GM19452 (cell line): Measurements from ENCODE around the gene SLC5A1.

ENCODE experiments used
- ATAC-seq: cut with Tn5 transposase; IDR thresholded peaks from one replicate; pipeline ENCODE4 v1.9.1; 2021; ENCODE audit not compliant: unreplicated experiment

The SLC5A1 gene

DNA sequence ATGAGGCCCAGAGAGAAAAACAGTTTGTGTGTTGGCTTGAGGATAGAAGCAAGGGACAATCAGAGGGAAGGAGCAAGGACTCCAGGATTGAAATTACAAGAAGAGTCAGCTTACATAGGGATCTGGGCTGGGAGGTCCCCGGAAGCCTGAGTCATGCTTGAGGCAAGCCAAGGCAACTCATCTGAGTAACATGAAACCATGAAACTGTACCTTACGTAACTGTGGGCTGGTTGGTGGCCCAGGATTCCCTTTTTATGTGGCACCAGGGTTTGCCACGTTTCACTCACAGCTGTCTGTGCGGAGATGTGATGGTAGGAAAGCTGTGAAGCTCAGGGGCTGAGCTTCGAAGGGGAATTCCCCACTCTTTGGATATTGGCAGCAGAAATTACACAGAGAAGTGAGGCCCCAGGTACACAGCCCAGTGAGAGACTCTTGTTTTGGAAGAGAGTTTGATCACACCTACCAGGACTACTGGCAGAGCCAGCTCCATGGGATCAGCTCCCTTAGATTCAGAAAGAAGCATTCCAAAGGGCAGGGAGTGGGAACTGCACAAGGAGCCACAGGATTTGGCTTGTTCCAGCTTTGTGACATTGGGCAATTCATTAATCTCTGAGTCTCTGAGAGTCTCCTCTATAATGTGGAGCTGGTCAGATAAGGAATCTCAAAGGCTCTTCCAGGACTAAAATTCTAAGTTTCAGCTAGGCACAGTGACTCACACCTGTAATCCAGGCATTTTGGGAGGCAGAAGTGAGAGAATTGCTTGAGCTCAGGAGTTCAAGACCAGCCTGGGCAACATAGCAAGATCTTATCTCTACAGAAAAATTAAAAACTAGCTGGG lies 7.8 kb downstream of the SLC5A1 start:
- no peak for ATAC-seq

GRCh38 chr22:32052244-32052643 lies 9.2 kb downstream of the SLC5A1 start:
- no peak for ATAC-seq

DNA sequence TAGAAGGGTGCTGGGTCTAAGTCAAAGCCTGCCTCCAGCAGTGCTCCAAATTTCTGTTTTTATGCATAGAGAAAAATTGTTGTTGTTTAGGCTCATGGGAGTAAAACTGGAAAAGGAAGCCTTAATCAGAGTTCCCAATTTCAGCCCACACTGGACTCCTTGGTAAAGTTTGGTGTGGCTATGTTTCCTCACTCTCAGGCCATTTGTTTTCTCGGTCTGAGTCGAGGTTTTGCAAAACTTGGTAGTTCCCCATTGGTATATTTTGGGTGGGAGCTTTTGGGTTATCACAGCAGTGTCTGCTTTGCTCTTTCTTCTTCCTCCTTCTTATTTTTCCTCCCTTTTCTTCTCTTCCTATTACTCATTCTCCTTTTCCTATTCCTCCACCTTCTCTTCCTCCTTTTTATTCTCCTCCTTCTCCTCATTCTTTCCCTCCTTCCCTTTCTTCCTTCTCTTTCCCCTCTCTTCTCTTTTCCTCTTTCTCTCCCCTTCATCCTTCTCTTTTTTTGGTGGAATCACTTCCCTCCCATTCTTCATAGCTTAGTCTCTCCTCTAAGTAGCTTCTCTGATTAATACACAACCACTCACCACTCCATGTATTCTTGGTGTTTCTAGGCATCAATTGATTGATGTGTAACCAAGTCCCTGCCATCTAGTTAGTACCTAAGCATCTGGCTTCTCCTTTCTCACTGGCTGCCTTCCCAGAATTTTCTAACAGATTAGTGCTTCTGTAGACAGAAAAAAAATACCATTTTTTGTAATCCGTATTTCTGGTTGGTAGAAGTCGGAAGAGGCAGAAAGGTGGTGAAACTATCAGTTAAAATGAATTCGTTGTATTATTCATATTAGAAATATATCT lies 10.1 kb downstream of the SLC5A1 start:
- no peak for ATAC-seq

DNA sequence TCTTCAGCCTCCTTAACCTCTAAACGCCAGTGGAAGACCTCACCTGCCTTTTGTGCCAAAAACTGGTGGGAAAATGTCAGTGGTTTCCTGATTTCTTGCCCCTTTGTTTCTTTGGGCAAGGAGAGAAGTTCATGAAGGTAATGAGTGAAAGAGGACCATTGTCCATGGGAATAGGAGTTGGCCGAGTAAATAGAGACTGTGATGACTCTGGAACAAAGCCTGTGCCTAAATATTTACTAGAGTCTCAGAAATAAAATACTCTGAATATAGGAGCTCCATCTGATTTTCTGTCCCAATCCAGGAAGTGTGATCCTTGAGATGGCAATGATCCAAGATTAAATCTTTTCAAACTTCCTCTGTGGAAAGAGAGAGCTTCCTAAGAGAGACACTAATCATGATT lies 12.0 kb downstream of the SLC5A1 start:
- ATAC-seq: no peak

- ATAC-seq: no peak
Measured at GRCh38 chr22:32058656-32059260, 15.7 kb downstream of the SLC5A1 start.

DNA sequence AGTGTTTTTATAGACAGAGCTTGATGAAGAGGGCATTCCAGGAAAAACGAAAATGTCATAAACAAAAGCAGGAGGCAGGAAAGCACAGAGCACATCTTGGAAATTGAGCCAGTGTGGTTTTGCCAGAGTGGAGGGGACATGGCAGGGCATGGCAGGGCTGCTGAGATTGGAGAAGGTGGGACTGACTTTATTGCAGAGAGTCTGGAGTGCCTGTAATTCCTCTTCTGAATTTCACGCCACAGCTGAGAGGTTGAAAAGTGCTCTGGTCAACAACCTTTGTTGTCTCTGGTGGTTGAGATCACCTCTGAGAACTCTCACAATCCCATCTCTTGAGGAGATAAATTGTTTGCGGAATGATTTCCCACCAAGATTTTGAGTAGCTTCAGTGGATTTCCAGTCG lies 16.4 kb downstream of the SLC5A1 start:
- no peak for ATAC-seq

- ATAC-seq: no peak
Measured at GRCh38 chr22:32063701-32064100, 20.6 kb downstream of the SLC5A1 start.

DNA sequence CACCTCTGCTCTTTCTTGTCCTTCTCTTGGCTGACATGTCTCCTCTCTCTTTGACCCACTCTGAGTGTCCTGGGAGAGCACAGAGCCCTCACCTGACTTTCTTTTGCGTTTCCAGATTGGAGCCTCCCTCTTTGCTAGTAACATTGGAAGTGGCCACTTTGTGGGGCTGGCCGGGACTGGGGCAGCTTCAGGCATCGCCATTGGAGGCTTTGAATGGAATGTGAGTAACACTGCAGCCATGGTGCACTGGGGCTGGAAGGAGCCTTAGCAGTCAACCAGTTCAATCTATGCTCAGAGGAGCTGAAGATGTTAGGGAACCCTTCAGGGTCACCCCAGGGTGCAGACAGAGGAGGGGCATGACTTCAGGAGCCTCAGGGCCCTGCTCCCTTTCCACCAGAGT lies 23.8 kb downstream of the SLC5A1 start:
- ATAC-seq: no peak

GRCh38 chr22:32067613-32068012 lies 24.6 kb downstream of the SLC5A1 start:
- ATAC-seq: no peak

GRCh38 chr22:32069579-32070372 lies 26.7 kb downstream of the SLC5A1 start:
- no peak for ATAC-seq

- ATAC-seq: no peak
Measured at GRCh38 chr22:32073262-32073661, 30.2 kb downstream of the SLC5A1 start.

- ATAC-seq: no peak
Measured at GRCh38 chr22:32073823-32074380, 30.8 kb downstream of the SLC5A1 start.

DNA sequence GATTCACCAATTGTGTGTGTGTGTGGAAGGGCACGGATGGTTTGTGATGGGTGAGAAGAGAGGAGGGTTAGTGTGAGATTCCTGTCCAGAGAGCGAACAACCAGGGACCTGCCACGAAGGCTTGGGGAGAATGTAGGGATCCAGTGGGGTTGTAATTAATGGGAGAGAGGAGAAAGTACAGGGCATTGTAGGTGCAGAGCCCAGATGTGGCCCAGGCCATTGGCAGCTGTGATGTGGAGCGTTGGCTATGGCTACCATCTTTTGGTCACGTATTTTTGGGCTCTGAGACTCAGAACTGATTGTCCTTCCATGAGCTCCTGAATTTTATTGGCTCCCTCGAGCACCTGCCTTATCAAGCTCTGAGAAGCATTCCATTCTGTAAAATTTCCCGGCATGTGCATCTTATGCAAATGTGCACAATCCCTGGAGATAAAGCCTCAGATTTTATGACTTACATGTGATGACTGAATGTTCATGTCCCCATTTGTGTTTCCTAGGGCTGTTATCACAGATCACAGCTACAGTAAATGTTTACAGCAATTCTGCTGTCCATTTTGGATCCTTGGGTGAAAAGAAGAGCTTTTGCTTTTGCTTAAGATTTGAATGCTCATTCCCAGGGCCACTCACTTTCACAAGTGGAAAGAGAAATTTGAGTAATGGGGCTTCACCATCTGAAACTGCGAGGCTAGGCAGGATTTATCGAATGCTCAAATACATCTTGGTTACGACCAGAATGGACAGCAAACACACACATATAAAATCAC lies 33.1 kb downstream of the SLC5A1 start:
- ATAC-seq: no peak

DNA sequence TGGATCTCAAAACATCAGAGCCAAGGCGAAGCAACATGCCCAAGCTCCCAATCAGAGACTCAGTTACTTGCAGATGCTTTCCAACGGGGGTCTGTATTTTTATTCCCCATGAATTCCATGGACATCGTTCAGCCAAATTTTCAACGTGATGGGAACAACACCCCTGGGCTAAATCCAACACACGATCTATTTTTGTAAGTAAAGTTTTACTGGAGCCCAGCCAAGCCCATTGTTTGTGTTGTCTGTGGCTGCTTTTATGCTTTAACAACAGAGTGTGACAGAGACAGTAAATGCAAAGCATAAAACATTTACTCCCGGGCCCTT lies 33.7 kb downstream of the SLC5A1 start:
- no peak for ATAC-seq

GRCh38 chr22:32077151-32077550 lies 34.1 kb downstream of the SLC5A1 start:
- ATAC-seq: no peak

DNA sequence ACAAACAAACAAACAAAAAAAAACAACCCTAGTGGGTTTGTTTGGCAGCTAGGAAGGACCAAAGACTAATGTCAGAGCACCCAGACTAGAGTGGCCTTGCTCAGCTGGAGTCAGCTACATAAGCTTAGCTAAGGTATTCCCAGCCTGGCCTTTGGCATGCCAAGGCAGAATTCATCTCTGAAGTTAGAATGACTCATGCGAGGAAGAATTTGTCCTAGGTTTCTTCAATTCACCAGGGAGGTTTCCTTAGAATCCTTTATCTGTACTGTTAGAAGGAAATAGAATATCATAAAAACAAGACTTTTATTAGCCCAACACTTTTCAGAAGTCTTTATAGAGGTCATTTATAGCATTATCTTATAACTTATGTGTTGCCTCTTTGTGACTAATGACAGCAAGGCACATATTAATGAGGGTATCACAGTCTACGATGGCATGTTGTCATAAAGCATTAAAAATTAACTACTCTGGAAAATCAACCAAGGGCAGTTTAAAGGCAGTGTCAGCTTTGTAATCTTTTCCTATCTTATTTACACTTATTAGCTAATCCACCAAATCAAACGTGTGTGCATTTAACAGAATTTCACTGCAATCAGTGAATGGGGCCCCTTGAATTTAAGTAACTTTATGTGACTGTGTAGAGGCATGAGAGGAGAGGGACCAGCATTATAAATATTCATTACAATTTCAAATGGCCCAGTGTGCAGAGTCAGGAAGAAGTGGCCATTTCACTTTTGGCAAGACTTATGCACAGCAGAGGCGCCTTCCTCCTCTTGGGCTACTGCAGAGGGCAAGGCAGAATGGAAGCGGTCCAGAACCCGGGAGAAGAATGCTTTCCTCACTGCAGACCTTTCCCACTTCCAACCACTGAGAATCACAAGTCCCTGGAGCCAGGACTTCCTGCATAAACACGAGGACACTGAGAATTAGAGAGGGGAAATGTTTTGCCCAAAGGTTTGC lies 36.3 kb downstream of the SLC5A1 start:
- ATAC-seq: no peak

DNA sequence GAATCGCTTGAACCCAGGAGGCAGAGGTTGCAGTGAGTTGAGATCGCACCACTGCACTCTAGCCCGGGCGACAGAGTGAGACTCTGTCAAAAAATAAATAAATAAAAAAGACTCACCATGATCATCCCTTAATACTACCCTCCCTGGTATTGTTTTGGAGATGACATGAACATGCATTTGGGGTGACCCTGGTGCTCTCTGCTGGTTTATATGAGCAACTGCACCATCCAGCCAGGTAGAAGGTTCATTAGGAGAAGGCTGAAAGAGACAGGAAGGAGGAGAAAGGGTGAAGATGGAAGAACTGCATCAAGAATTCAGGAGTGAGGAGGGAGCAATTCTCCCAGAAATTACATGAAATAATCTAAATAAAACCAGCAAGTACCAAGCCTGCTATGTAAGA lies 37.8 kb downstream of the SLC5A1 start:
- no peak for ATAC-seq

GRCh38 chr22:32082331-32082730 lies 39.3 kb downstream of the SLC5A1 start:
- no peak for ATAC-seq

DNA sequence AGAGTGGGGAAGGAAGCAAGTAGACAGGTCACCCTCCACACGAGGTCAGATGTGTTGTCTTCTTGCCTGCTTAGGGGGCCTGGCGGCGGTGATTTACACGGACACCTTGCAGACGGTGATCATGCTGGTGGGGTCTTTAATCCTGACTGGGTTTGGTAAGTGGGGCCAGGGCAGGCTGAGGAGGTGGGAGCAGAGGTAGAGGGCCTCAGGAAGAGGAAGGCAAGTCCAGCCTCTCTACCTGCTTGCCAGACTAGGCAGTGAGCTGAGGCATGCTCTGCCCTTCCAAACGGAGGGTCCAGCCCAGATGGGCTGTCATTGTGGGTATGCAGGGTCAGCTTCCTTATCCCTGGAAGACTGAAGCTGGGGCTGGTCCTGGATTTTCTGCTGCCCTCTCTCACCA lies 39.9 kb downstream of the SLC5A1 start:
- ATAC-seq: no peak
